ENCODE measurements around the gene MBL2. TPM values are rescaled to one million over a fixed set of nuclear protein-coding genes. Genes with fewer than 3 reads are reported as not detected.

MBL2 gene
- total and polyA plus RNA-seq, 2 donors (not counting 1 experiment from before 2014, with no cell fraction given) = not detected

GRCh38 chr10:52758406-52758805 lies 14.2 kb downstream of the MBL2 start:
- CTCF ChIA-PET = no interaction called here
- Histone ChIP-seq H3K36me3 (replicated peaks in 1 of 2; ENCODE audit: control extremely low read depth in 1 of 2, control insufficient read depth in 1 of 2, extremely low read depth in 1 of 2, insufficient read depth in 2 of 2, low read length in 1 of 2) (no peaks in the 10 kb centered on the region), H4K20me1 (ENCODE audit: control insufficient read depth, insufficient read depth, low read length, poor library complexity, severe bottlenecking) (no peaks in the 10 kb centered on the region), H3K4me2 (replicated peaks; ENCODE audit: low read depth, low read length, poor library complexity, severe bottlenecking) (no peak overlapping the region), H3K9me3 (ENCODE audit: control extremely low read depth in 1 of 3, control insufficient read depth in 2 of 3, insufficient read depth in 1 of 3, low read length in 2 of 3) (no peaks in the 10 kb centered on the region), H3K79me2 (ENCODE audit: control insufficient read depth, insufficient read depth, low read length) (no peaks in the 10 kb centered on the region), H3K4me3 (ENCODE audit: control extremely low read depth in 1 of 5, extremely low read depth in 1 of 5, insufficient read depth in 1 of 5, low read depth in 2 of 5, low read length in 4 of 5) (no peak overlapping the region), H2AFZ (ENCODE audit: insufficient read depth, low read depth, low read length, poor library complexity, severe bottlenecking) (no peak overlapping the region), H3K27ac (ENCODE audit: low read length in 2 of 2) (no peak overlapping the region), H3K4me1 (ENCODE audit: control insufficient read depth in 2 of 2, insufficient read depth in 2 of 2, low read length in 2 of 2) (no peaks in the 10 kb centered on the region), H3K9ac (ENCODE audit: low read length) (no peak overlapping the region), H3K27me3 (replicated peaks in 1 of 4; ENCODE audit: control extremely low read depth in 1 of 4, control insufficient read depth in 3 of 4, insufficient read depth in 4 of 4, low read length in 3 of 4) (no peaks in the 10 kb centered on the region)
- POLR2A ChIA-PET = no interaction called here
- Mint-ChIP-seq H3K4me1 (no peaks in the 10 kb centered on the region), H3K27ac (no peak overlapping the region), H3K9me3 (ENCODE audit: insufficient read depth) (no peaks in the 10 kb centered on the region), H3K27me3 (no peaks in the 10 kb centered on the region), H3K4me3 (no peak overlapping the region)
- no CpG with 5 or more reads among the region's 2 CpGs for WGBS (ENCODE audit: insufficient coverage)
- intact Hi-C loops (cut with micrococcal nuclease) = no loop called here
- no peak for DNase-seq
- TF ChIP-seq CTCF (IDR thresholded peaks at IDR 0.05) = no peak
- TF ChIP-seq EZH2 (IDR thresholded peaks at IDR 0.05; ENCODE audit: borderline replicate concordance, insufficient read depth, low read depth, low read length, poor library complexity, severe bottlenecking) = no peak
- ATAC-seq (ENCODE audit: low read depth) = no peak

GRCh38 chr10:52757773-52758172 lies 14.8 kb downstream of the MBL2 start:
- H3K9me3 ChIP-seq (ENCODE audit: control extremely low read depth in 1 of 3, control insufficient read depth in 2 of 3, insufficient read depth in 1 of 3, low read length in 2 of 3) = no peaks in the 10 kb centered on the region
- no peaks in the 10 kb centered on the region for H3K36me3 ChIP-seq (replicated peaks in 1 of 2; ENCODE audit: control extremely low read depth in 1 of 2, control insufficient read depth in 1 of 2, extremely low read depth in 1 of 2, insufficient read depth in 2 of 2, low read length in 1 of 2)
- no peaks in the 10 kb centered on the region for H4K20me1 ChIP-seq (ENCODE audit: control insufficient read depth, insufficient read depth, low read length, poor library complexity, severe bottlenecking)
- Mint-ChIP-seq H3K27ac (no peak overlapping the region), H3K27me3 (no peaks in the 10 kb centered on the region), H3K4me1 (no peaks in the 10 kb centered on the region), H3K4me3 (no peak overlapping the region), H3K9me3 (ENCODE audit: insufficient read depth) (no peaks in the 10 kb centered on the region)
- POLR2A ChIA-PET = no interaction called here
- no peak for TF ChIP-seq CTCF (IDR thresholded peaks at IDR 0.05)
- no peak for ATAC-seq (ENCODE audit: low read depth)
- H3K4me3 ChIP-seq (ENCODE audit: control extremely low read depth in 1 of 5, extremely low read depth in 1 of 5, insufficient read depth in 1 of 5, low read depth in 2 of 5, low read length in 4 of 5) = no peak overlapping the region
- no peak overlapping the region for H3K27ac ChIP-seq (ENCODE audit: low read length in 2 of 2)
- DNase-seq = no peak
- H3K9ac ChIP-seq (ENCODE audit: low read length) = no peak overlapping the region
- no peaks in the 10 kb centered on the region for H3K4me1 ChIP-seq (ENCODE audit: control insufficient read depth in 2 of 2, insufficient read depth in 2 of 2, low read length in 2 of 2)
- WGBS (ENCODE audit: insufficient coverage) = 100% methylated on average over 1 of the region's 6 CpGs
- H3K4me2 ChIP-seq (replicated peaks; ENCODE audit: low read depth, low read length, poor library complexity, severe bottlenecking) = no peak overlapping the region
- no peaks in the 10 kb centered on the region for H3K27me3 ChIP-seq (replicated peaks in 1 of 4; ENCODE audit: control extremely low read depth in 1 of 4, control insufficient read depth in 3 of 4, insufficient read depth in 4 of 4, low read length in 3 of 4)
- no peak overlapping the region for H2AFZ ChIP-seq (ENCODE audit: insufficient read depth, low read depth, low read length, poor library complexity, severe bottlenecking)
- CTCF ChIA-PET = no interaction called here
- intact Hi-C loops (cut with micrococcal nuclease) = no loop called here
- H3K79me2 ChIP-seq (ENCODE audit: control insufficient read depth, insufficient read depth, low read length) = no peaks in the 10 kb centered on the region

All from B cell (primary cell).